ENCODE data around the gene ARID3A. TPM values are rescaled to one million over a fixed set of nuclear protein-coding genes. Genes with fewer than 3 reads are reported as not detected.
A peak's percentile ranks its signal among the peaks of the same experiment; 100 is the strongest.

The ARID3A gene
- total and polyA plus RNA-seq, 2 of the 8 experiments (the other 6 are each of a cell fraction or from before 2014, with no cell fraction given) = 40.5 to 77.4 TPM

GRCh38 chr19:954272-954671 lies 28.4 kb downstream of the ARID3A start:
- H3K4me1 ChIP-seq (replicated peaks in 1 of 4; ENCODE audit: control insufficient read depth in 3 of 4, insufficient read depth in 4 of 4, low read length in 3 of 4) = peaks cover 5 to 46% (median 23%) of the 10 kb centered on the region in 4 experiments
- TF ChIP-seq SP4 (IDR thresholded peaks at IDR 0.05; ENCODE audit: low read length) (no peak), KDM5A (IDR thresholded peaks at IDR 0.05; ENCODE audit: low read length) (no peak), RAD21 (IDR thresholded peaks at IDR 0.05 in 1 of 2, conservative IDR thresholded peaks at IDR 0.05 in 1 of 2; ENCODE audit: low read depth in 2 of 2, low read length in 2 of 2) (no peak), TAF7 (optimal IDR thresholded peaks at IDR 0.05; ENCODE audit: borderline replicate concordance, low read depth, low read length) (no peak), RBBP5 (IDR thresholded peaks at IDR 0.05; ENCODE audit: borderline replicate concordance, low read depth, low read length) (no peak), YY1 (IDR thresholded peaks at IDR 0.05; ENCODE audit: low read depth, low read length) (no peak), TBP (IDR thresholded peaks at IDR 0.05; ENCODE audit: low read depth, low read length) (no peak), SUZ12 (IDR thresholded peaks at IDR 0.05; ENCODE audit: low read length) (no peak), HDAC2 (IDR thresholded peaks at IDR 0.05; ENCODE audit: borderline replicate concordance in 1 of 2, low read depth in 2 of 2, low read length in 2 of 2) (no peak), RXRA (IDR thresholded peaks at IDR 0.05; ENCODE audit: insufficient read depth, low read depth, low read length) (no peak), TCF12 (IDR thresholded peaks at IDR 0.05; ENCODE audit: low read depth, low read length) (no peak)
- TF ChIP-seq, protein P1, sequence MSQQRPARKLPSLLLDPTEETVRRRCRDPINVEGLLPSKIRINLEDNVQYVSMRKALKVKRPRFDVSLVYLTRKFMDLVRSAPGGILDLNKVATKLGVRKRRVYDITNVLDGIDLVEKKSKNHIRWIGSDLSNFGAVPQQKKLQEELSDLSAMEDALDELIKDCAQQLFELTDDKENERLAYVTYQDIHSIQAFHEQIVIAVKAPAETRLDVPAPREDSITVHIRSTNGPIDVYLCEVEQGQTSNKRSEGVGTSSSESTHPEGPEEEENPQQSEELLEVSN (IDR thresholded peaks at IDR 0.05) = no peak

More at GRCh38 chr19:954272-954671, 28.4 kb downstream of the ARID3A start:
- H3K14ac ChIP-seq (ENCODE audit: insufficient read length) = no peak overlapping the region
- no peak overlapping the region for H3K23ac ChIP-seq (ENCODE audit: insufficient read length)
- no peaks in the 10 kb centered on the region for H3K9me3 ChIP-seq (ENCODE audit: insufficient read depth in 2 of 2, low read depth in 1 of 2, low read length in 1 of 2)
- peak overlapping the region; percentile 77; the same call in 1 of the 2 replicates for H2BK5ac ChIP-seq (ENCODE audit: low read depth, low read length)
- H3K27ac ChIP-seq (ENCODE audit: low read depth, low read length) = no peak overlapping the region
- peaks cover 0 to 1% of the 10 kb centered on the region in 2 experiments for H4K20me1 ChIP-seq (replicated peaks in 1 of 2; ENCODE audit: control insufficient read depth in 1 of 2, insufficient read depth in 2 of 2, low read length in 2 of 2)
- no peak overlapping the region for H3K56ac ChIP-seq (replicated peaks; ENCODE audit: insufficient read length, low read depth, low read length)
- no peak overlapping the region for H3K4me2 ChIP-seq (ENCODE audit: insufficient read depth in 1 of 2, low read depth in 2 of 2, low read length in 2 of 2)
- peak overlapping the region; percentile 68 for H4K5ac ChIP-seq (ENCODE audit: insufficient read length, low read depth, low read length)
- H4K8ac ChIP-seq (ENCODE audit: extremely low read depth, insufficient read depth, low read length) = peak overlapping the region; percentile 54
- peak overlapping the region; percentile 7; the same call in 1 of the 2 replicates for H2BK12ac ChIP-seq (ENCODE audit: low read depth, low read length)
- peak overlapping the region; percentile 66 for H4K91ac ChIP-seq (replicated peaks; ENCODE audit: insufficient read length, low read length)
- no peak for FAIRE-seq
- no peak overlapping the region; the same call in 1 of the 2 replicates for H3K18ac ChIP-seq (ENCODE audit: extremely low read depth, low read length)
- no peak for DNase-seq (ENCODE audit: low read depth in 1 of 2, low spot score in 2 of 2)
- H2AFZ ChIP-seq (ENCODE audit: low read length) = no peak overlapping the region
- no peaks in the 10 kb centered on the region for H3K27me3 ChIP-seq (replicated peaks in 1 of 4; ENCODE audit: control insufficient read depth in 3 of 4, extremely low read depth in 1 of 4, insufficient read depth in 3 of 4, low read length in 3 of 4)
- peak overlapping the region; percentile 28 for H2BK120ac ChIP-seq (replicated peaks; ENCODE audit: low read depth, low read length)
- peaks cover 0 to 26% of the 10 kb centered on the region in 2 experiments; a peak in 1 of 4 replicates for H3K79me2 ChIP-seq (ENCODE audit: control insufficient read depth in 1 of 2, insufficient read depth in 2 of 2, low read length in 2 of 2)
- WGBS, 2 experiments (ENCODE audit: extremely low coverage in 1 of 2, insufficient coverage in 1 of 2, insufficient read length in 1 of 2, insufficient replicate concordance in 2 of 2, low coverage in 1 of 2, low lambda C conversion rate in 2 of 2, missing lambda C conversion rate in 1 of 2) = 87% methylated on average over 14 of the region's 14 CpGs; no CpG with 5 or more reads in 1 of the 2 experiments
- H2AK5ac ChIP-seq (ENCODE audit: low read depth, low read length) = peak overlapping the region; percentile 59; the same call in 1 of the 2 replicates
- no peak overlapping the region; a peak in 1 of 7 replicates for H3K9ac ChIP-seq (replicated peaks in 1 of 4; ENCODE audit: extremely low read depth in 1 of 4, low read depth in 3 of 4, low read length in 3 of 4)
- ChIA-PET CTCF (ENCODE audit: partially characterized antibody) (interaction anchor here (1.1 to 3.6 kb wide), 3 partner anchors 17 to 32 kb away, joined by 3 to 16 read pairs (median 9); no protein-coding TSS in a partner anchor), POLR2A (ENCODE audit: partially characterized antibody) (interaction anchor here (1.1 to 2.1 kb wide), 2 partner anchors 17 to 30 kb away, joined by 3 to 10 read pairs; partner anchors contain the start of gene WDR18)
- no peak overlapping the region for H3K4me3 ChIP-seq (ENCODE audit: extremely low read depth in 1 of 4, insufficient read depth in 2 of 4, low read depth in 3 of 4, low read length in 4 of 4)
- peak overlapping the region; percentile 7 for H3K4ac ChIP-seq (replicated peaks; ENCODE audit: insufficient read length, low read depth, low read length)
- no peak overlapping the region for H2BK20ac ChIP-seq (ENCODE audit: low read length)
- peak overlapping the region; percentile 53; the same call in 1 of the 2 replicates for H2BK15ac ChIP-seq (ENCODE audit: low read length)
- peaks cover 11% of the 10 kb centered on the region for H3K79me1 ChIP-seq (ENCODE audit: low read depth, low read length)
- H3K36me3 ChIP-seq (ENCODE audit: control insufficient read depth in 2 of 4, insufficient read depth in 4 of 4, low read length in 3 of 4) = no peaks in the 10 kb centered on the region
- no peaks in the 10 kb centered on the region; the same call in 1 of the 2 replicates for H3K23me2 ChIP-seq (ENCODE audit: low read depth, low read length)
